Measurements from ENCODE around the gene UBXN10. TPM values are rescaled to one million over a fixed set of nuclear protein-coding genes. Genes with fewer than 3 reads are reported as not detected.
"Not testable (repeated sequence)": the region's sequence is repeated elsewhere in the genome, so short reads cannot be mapped to it uniquely, and the experiment has no call there.

UBXN10 gene
- total RNA-seq, 4 donors from 2014 or later, result 0.32 to 2.1 (median 1.2) TPM

DNA sequence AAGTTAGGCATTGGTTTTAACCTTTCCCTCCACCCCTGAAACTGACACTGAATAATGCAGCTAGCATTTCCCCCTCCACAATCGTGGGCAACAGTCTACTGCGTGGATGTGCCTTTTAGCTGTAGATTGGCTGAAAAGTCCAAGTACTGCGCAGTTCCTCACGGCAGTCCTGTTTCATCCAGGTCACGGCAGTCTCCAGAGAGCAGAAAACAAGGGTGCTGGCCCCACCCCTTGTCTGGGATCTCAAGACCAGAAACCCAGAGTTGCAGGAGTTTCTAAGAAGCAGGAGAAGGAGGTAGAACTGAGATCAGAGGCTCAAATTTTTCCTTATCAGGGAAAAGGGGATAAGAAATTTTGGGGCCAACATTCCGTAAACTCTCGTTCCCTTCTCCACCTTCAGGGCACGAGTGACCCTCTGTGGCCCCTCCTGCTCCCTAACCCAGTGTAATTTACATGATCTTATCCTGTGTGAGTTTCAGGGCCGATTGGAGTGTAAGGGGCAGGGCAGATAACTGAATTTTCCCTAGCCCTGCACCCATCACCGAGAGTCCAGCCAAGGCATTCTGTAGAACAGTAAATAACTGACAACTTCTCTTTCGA is 26.3 kb downstream of the UBXN10 start:
- DNase-seq (ENCODE audit: low spot score), result no peak
- no peak for TF ChIP-seq CTCF (IDR thresholded peaks at IDR 0.05)
- no peak for ATAC-seq (ENCODE audit: low FRiP score)

GRCh38 chr1:20212685-20213331 is 26.9 kb downstream of the UBXN10 start:
- ATAC-seq (ENCODE audit: low FRiP score) (no peak), DNase-seq (ENCODE audit: low spot score) (no peak)
- TF ChIP-seq CTCF (IDR thresholded peaks at IDR 0.05), result peak in 1 of 3 donors; percentile 14

DNA sequence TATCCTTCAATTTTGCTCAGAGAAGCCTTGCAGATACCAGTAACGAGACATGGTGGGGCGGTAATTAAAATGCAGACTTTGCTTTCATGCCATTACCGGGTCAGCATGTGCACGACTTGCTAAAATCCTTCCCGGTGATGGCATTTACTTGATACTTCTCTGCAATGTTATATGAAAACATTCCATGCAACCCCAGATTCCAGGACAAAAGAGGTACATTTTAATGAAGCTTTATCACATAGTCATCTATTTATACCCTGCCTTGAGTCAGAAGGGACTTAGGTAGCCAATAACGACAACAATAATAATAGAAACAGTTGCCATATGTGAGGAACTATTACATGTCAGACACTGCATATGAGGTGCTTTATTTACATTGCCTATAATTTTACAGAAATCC is 29.8 kb downstream of the UBXN10 start:
- DNase-seq (ENCODE audit: low spot score) (no peak), ATAC-seq (ENCODE audit: low FRiP score) (no peak)
- TF ChIP-seq CTCF (IDR thresholded peaks at IDR 0.05), result no peak

DNA sequence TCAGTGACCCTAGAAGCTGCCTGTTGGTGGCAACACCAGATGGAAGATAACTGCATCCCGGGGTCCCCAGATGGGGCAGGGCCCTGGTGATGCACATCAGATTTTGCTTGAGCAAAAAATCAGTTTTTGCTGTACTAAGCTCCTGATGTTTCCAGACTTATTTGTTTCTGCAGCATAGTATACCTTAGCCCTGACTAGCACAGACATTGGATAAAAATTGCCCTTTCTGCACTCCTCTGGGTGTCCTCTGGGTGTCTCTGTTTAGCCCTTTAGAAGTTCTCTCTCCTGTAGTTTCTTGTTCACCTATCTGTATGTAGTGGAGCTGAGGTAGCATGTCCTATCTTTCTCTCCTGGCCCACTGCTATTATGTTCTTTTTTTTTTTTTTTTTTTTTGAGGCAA is 30.7 kb downstream of the UBXN10 start:
- DNase-seq (ENCODE audit: low spot score), result no peak
- ATAC-seq (ENCODE audit: low FRiP score), result no peak
- no peak for TF ChIP-seq CTCF (IDR thresholded peaks at IDR 0.05)

- ATAC-seq (ENCODE audit: low FRiP score), result not testable (repeated sequence)
Observed at GRCh38 chr1:20219053-20219452, 33.2 kb downstream of the UBXN10 start.

DNA sequence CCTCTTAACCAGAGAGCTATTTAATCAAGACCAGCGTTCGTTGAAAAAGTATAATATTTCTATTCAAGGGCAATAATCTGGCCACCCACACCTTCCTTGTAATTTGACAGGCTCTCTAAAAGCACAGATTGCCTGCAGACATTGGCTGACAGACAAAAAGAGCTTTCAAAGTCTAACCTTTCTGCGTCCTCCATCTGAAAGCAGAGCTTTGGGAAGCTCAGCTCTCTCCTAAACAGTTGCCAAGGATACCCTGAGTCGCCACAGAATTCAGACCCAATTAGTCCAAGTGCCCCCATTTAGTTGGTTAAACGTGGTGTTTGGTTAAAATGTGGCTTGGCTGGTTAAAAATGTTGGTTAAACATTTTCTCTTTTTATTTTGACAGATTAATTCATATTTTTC is 34.1 kb downstream of the UBXN10 start:
- TF ChIP-seq CTCF (IDR thresholded peaks at IDR 0.05), result no peak
- no peak for DNase-seq (ENCODE audit: low spot score)
- ATAC-seq (ENCODE audit: low FRiP score), result no peak

More at GRCh38 chr1:20219053-20219452, 33.2 kb downstream of the UBXN10 start:
- not testable (repeated sequence) for DNase-seq (ENCODE audit: low spot score)

DNA sequence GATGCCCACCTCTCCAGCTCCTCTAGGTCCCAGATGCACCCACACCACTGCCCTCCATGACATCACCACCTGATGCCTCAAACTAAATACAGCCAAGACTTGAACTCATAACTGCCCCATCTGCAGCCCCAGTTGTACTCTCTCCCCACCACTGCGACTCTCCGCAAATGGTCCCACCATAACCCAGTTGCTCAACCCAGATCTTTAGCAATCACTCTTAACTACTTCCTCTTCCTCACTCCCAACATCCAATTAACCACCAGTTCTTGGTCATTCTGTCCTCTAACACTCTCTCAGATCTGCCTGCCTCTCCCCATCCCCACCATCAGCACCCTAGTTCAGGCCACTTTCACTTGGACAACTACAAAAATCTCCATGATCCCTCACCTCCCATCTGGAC is 37.2 kb downstream of the UBXN10 start:
- no peak for TF ChIP-seq CTCF (IDR thresholded peaks at IDR 0.05)
- ATAC-seq (ENCODE audit: low FRiP score), result no peak
- no peak for DNase-seq (ENCODE audit: low spot score)
